OCI-LY1 (cell line): ENCODE measurements around the gene TMEM187.

Experiments
- EZH2 ChIP-seq: fragments of 200-600 bp; sonication (generic), shearing (Covaris generic); IDR thresholded peaks from 2 replicates; pipeline ENCODE4 v1.8.0; 2017; ENCODE audit warnings: borderline replicate concordance, mixed run types, mild to moderate bottlenecking, antibody characterized with exemption, low read length, moderate library complexity, mixed read lengths
- TF ChIP-seq, protein P1 (sequence below): fragments of 200-600 bp; sonication (generic), shearing (Covaris generic); IDR thresholded peaks from 2 replicates; pipeline ENCODE4 v1.5.1; 2017; ENCODE audit warnings: mild to moderate bottlenecking, antibody characterized with exemption, low read length, moderate library complexity, mixed read lengths

DNA sequence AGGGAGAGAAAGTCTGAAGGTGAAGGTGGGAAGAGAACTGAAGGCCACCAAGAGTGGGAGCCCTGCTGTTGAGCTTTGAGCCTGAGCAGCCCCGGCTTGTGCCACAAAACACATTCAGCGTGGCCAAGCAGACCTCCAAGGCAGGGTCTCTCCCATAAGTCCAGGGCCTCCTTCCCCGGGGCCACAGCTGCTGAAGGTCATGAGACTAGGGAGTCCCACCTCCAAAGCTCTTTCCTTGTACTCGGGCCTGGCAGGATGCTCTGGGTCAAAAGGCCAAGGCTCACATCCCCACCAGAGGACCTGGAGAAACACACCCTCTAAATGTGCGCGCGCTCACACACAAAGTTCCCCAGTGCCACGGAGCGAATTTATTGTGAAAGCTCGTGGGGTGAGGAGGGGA, 43.0 kb upstream of the TMEM187 start:
- TF ChIP-seq, protein P1, sequence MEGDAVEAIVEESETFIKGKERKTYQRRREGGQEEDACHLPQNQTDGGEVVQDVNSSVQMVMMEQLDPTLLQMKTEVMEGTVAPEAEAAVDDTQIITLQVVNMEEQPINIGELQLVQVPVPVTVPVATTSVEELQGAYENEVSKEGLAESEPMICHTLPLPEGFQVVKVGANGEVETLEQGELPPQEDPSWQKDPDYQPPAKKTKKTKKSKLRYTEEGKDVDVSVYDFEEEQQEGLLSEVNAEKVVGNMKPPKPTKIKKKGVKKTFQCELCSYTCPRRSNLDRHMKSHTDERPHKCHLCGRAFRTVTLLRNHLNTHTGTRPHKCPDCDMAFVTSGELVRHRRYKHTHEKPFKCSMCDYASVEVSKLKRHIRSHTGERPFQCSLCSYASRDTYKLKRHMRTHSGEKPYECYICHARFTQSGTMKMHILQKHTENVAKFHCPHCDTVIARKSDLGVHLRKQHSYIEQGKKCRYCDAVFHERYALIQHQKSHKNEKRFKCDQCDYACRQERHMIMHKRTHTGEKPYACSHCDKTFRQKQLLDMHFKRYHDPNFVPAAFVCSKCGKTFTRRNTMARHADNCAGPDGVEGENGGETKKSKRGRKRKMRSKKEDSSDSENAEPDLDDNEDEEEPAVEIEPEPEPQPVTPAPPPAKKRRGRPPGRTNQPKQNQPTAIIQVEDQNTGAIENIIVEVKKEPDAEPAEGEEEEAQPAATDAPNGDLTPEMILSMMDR, result no peak
- TF ChIP-seq EZH2, result no peak
